ENCODE data around the gene RIN1. TPM values are rescaled to one million over a fixed set of nuclear protein-coding genes. Genes with fewer than 3 reads are reported as not detected.
A peak's percentile ranks its signal among the peaks of the same experiment; 100 is the strongest.

RIN1 gene
- total and polyA plus RNA-seq, 9 of the 15 experiments (the other 6 are each of a cell fraction or from before 2014, with no cell fraction given), result 0.01 to 1.2 (median 0.45) TPM; not detected in 1

GRCh38 chr11:66328302-66329144, 7.7 kb downstream of the RIN1 start (continued):
- TF ChIP-seq NR0B1 (IDR thresholded peaks at IDR 0.05; ENCODE audit: partially characterized antibody), result no peak
- no peak for TF ChIP-seq BCL6 (CRISPR knock-in tag; IDR thresholded peaks at IDR 0.05)
- no peak for TF ChIP-seq RFX5 (IDR thresholded peaks at IDR 0.05; ENCODE audit: low read depth, low read length)
- peak in 1 of 2 experiments; percentile 69; a peak in 1 of 4 replicates for TF ChIP-seq KDM4B (IDR thresholded peaks at IDR 0.05; ENCODE audit: borderline replicate concordance in 2 of 2, low read depth in 1 of 2)
- TF ChIP-seq POLR2G (IDR thresholded peaks at IDR 0.05; ENCODE audit: low read depth, low read length), result peak; percentile 55
- TF ChIP-seq ETV1 (tag; conservative IDR thresholded peaks at IDR 0.05; ENCODE audit: low read depth), result 0 out of 2 replicates have a peak, but pooled peaks have one; percentile 47
- no peak for TF ChIP-seq SREBF2 (CRISPR knock-in tag; IDR thresholded peaks at IDR 0.05)
- TF ChIP-seq TEAD1 (CRISPR knock-in tag; IDR thresholded peaks at IDR 0.05), result peak; percentile 97 to 100
- TF ChIP-seq ZNF12 (CRISPR knock-in tag; IDR thresholded peaks at IDR 0.05), result no peak
- TF ChIP-seq, protein P1, sequence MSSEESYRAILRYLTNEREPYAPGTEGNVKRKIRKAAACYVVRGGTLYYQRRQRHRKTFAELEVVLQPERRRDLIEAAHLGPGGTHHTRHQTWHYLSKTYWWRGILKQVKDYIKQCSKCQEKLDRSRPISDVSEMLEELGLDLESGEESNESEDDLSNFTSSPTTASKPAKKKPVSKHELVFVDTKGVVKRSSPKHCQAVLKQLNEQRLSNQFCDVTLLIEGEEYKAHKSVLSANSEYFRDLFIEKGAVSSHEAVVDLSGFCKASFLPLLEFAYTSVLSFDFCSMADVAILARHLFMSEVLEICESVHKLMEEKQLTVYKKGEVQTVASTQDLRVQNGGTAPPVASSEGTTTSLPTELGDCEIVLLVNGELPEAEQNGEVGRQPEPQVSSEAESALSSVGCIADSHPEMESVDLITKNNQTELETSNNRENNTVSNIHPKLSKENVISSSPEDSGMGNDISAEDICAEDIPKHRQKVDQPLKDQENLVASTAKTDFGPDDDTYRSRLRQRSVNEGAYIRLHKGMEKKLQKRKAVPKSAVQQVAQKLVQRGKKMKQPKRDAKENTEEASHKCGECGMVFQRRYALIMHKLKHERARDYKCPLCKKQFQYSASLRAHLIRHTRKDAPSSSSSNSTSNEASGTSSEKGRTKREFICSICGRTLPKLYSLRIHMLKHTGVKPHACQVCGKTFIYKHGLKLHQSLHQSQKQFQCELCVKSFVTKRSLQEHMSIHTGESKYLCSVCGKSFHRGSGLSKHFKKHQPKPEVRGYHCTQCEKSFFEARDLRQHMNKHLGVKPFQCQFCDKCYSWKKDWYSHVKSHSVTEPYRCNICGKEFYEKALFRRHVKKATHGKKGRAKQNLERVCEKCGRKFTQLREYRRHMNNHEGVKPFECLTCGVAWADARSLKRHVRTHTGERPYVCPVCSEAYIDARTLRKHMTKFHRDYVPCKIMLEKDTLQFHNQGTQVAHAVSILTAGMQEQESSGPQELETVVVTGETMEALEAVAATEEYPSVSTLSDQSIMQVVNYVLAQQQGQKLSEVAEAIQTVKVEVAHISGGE (CRISPR knock-in tag; IDR thresholded peaks at IDR 0.05), result peak in 1 of 3 experiments; percentile 56; a peak in 1 of 6 replicates
- TF ChIP-seq LARP7 (IDR thresholded peaks at IDR 0.05), result 0 out of 2 replicates have a peak, but pooled peaks have one; percentile 42
- TF ChIP-seq FOXK2 (conservative IDR thresholded peaks at IDR 0.05 in 1 of 2, IDR thresholded peaks at IDR 0.05 in 1 of 2; ENCODE audit: low read depth in 2 of 2), result peak; percentile 46 to 67; a peak in 2 of 4 replicates
- TF ChIP-seq NCOA6 (IDR thresholded peaks at IDR 0.05), result no peak
- TF ChIP-seq, protein P2, sequence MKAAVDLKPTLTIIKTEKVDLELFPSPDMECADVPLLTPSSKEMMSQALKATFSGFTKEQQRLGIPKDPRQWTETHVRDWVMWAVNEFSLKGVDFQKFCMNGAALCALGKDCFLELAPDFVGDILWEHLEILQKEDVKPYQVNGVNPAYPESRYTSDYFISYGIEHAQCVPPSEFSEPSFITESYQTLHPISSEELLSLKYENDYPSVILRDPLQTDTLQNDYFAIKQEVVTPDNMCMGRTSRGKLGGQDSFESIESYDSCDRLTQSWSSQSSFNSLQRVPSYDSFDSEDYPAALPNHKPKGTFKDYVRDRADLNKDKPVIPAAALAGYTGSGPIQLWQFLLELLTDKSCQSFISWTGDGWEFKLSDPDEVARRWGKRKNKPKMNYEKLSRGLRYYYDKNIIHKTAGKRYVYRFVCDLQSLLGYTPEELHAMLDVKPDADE (conservative IDR thresholded peaks at IDR 0.05; ENCODE audit: control insufficient read depth, low read depth, low read length), result 0 out of 2 replicates have a peak, but pooled peaks have one; percentile 31
- TF ChIP-seq YY1 (IDR thresholded peaks at IDR 0.05; ENCODE audit: borderline replicate concordance in 1 of 3, control insufficient read depth in 1 of 3, extremely low read depth in 1 of 3, insufficient read depth in 3 of 3, insufficient read length in 1 of 3, insufficient replicate concordance in 2 of 3, low read depth in 1 of 3, low read length in 2 of 3), result peak in 2 of 3 experiments; percentile 40 to 76
- TF ChIP-seq ZNF445 (CRISPR knock-in tag; IDR thresholded peaks at IDR 0.05; ENCODE audit: low read depth), result no peak
- peak in 1 of 2 experiments; percentile 49; a peak in 1 of 4 replicates for TF ChIP-seq MLLT1 (IDR thresholded peaks at IDR 0.05)

Data from K562 (cell line).